Ovary (tissue), 3 donors: ENCODE results near the gene RAB17.

Experiments
- EP300 ChIP-seq: sonication (generic); formaldehyde crosslinking; IDR thresholded peaks from one replicate; pipeline ENCODE4 v1.6.1; 2017; ENCODE audit warnings: antibody characterized with exemption
- POLR2A ChIP-seq: fragments of 450-650 bp; IDR thresholded peaks from one replicate; pipeline ENCODE4 v1.6.1; 2017; ENCODE audit warnings: antibody characterized with exemption, mild to moderate bottlenecking, moderate library complexity
- TF ChIP-seq, protein P1 (sequence below), 3 donors: fragments of 450-650 bp in 2 of 3; fragments of 200-600 bp in 1 of 3; IDR thresholded peaks; one replicate each; pipeline versions ENCODE4 v1.5.1 to v1.8.0; 2016 to 2022; ENCODE audit warnings: antibody characterized with exemption in 3 of 3, mild to moderate bottlenecking in 1 of 3
- donor health status: DM: no; HTN: no; CAD: no.

DNA sequence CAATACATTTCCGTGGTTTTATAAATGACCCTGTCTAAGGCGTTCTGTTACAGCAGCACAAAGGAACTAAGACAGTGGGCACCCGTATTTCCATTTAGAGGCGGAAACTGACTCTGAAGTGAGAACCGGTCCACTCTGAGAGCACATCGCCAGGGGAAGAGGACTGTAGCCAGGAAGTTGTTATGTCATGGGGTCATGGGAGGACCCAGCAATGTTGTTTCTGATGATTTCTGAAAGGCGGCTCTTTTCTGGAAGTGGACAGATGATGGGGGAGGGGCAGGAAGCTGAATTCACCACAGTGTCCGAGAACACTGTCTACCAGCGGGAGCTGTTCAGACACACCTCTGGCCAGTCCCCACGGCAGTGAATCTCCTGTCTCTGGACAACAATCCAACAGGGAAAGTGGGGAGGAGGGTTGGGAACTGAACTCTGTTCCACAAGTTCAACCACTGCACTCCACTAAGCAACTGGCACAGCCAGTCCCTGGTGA lies 34.7 kb upstream of the RAB17 start:
- TF ChIP-seq, protein P1, sequence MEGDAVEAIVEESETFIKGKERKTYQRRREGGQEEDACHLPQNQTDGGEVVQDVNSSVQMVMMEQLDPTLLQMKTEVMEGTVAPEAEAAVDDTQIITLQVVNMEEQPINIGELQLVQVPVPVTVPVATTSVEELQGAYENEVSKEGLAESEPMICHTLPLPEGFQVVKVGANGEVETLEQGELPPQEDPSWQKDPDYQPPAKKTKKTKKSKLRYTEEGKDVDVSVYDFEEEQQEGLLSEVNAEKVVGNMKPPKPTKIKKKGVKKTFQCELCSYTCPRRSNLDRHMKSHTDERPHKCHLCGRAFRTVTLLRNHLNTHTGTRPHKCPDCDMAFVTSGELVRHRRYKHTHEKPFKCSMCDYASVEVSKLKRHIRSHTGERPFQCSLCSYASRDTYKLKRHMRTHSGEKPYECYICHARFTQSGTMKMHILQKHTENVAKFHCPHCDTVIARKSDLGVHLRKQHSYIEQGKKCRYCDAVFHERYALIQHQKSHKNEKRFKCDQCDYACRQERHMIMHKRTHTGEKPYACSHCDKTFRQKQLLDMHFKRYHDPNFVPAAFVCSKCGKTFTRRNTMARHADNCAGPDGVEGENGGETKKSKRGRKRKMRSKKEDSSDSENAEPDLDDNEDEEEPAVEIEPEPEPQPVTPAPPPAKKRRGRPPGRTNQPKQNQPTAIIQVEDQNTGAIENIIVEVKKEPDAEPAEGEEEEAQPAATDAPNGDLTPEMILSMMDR (IDR thresholded peaks at IDR 0.05), result no peak
- TF ChIP-seq EP300, result no peak
- no peak for TF ChIP-seq POLR2A
